GM21528 (cell line): ENCODE measurements around the gene EIPR1.

Experiments
- ATAC-seq: cut with Tn5 transposase; IDR thresholded peaks from one replicate; pipeline ENCODE4 v1.9.1; 2021; ENCODE audit warnings: mild to moderate bottlenecking, moderate library complexity; ENCODE audit not compliant: unreplicated experiment, low FRiP score

EIPR1 gene

DNA sequence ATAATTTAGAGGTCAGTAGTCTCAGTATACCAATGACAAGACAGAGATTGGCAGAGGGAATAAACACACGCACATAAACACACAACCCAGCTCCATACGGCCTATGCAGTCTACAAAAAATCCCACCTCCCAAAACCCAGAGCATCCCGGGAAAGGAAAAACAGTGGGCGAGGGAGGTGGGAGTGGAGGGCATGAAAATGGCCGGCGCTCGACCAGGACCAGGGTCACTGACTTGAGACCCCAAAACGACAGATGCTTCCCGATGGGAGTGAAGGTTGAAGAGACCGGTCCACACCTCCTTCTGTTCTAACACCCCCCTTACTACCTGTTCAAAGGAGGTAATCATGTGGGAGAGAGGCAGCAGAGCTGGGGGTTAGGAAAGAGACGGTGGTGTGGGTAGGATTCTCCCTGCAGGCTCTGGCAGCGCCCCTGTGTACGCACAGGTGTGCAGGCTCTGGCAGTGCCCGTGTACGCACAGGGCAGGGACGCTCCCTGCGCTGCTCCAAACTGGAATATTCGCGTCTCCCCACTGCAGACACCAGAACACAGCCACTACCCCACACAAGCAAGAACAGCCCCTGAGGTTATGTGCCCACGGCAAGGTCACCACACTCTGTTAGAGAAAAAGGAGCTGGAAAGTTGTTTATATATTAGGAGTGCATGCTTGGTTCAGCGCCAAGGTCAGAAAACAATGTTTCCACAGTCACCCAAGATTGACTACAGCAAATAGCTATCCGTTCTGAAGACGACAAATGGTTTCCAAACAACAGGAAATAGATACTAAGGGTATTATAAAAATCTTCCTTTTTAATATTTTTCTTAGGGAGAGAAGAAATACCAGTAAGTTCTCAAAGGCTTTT, 67.9 kb downstream of the EIPR1 start:
- ATAC-seq = no peak

DNA sequence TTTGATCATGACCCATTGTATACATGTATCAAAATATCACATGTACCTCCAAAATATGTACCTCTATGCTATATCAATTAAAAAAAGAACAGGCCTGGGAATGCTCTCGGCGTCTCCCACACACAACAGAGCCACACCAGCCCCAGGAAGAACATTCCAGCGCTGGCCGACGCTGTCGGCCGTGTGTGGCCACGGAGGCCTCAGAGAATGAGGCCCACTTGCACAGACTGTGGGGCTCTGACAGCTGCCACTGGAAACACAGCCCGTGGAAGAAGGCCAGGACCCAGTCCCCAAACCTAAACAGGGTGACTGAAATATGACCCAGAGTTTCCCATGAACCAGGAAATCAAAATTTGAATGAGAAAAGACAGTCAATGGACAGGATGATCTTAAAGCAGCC, 69.7 kb downstream of the EIPR1 start:
- ATAC-seq = no peak

DNA sequence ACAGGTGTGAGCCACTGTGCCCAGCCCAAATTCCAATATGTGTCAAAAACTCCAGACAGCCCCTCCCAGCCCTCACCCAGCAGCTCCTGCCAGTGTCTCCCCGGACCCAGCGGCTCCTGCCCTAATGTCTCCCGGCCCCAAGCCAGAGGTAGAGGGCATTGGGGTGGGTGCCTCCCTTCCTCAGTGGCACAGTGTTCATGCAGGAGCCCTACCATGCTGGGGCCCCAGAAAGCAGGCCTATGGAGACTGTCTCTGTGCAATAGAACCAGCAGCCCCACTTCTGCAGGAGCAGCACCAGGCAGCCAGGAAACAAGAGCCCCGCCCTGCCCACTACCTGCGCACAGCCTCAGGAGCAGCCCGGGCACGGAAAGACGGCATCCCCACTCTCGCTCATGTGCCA, 70.4 kb downstream of the EIPR1 start:
- no peak for ATAC-seq

DNA sequence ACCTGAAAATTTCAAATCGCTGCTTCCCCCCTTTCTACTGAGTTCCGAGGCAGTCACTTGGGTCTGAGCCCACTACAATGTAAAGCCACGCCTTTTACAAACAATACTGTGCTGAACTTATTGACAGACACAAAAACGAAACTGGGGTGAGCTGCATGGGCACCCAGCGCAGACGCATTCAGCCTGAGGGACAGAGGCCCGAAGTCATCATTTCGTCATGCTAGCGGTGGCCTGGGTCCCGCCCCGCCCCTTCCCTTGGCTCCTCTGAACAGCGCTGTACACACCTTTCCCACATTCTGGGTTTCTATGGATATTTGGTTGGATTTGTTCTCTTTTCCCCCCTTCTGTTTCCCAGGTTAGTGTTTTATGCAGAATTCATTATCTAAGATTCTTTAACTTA, 71.7 kb downstream of the EIPR1 start:
- no peak for ATAC-seq

DNA sequence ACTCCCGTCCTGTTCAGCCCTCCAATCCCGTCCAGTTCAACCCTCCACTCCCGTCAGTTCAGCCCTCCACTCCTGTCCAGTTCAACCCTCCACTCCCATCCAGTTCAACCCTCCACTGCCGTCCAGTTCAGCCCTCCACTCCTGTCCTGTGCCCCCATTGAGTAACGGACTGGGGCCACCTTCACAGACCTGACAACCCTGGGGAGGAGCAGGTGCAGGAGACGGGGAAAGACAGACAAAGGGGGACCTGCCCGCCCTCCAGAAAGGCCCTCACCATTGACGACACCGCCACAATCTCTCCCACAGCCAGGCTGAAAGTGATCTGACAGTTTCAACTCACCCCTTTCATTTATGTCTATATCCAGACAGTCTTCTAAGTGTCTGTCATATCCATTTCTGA, 72.2 kb downstream of the EIPR1 start:
- ATAC-seq = no peak

DNA sequence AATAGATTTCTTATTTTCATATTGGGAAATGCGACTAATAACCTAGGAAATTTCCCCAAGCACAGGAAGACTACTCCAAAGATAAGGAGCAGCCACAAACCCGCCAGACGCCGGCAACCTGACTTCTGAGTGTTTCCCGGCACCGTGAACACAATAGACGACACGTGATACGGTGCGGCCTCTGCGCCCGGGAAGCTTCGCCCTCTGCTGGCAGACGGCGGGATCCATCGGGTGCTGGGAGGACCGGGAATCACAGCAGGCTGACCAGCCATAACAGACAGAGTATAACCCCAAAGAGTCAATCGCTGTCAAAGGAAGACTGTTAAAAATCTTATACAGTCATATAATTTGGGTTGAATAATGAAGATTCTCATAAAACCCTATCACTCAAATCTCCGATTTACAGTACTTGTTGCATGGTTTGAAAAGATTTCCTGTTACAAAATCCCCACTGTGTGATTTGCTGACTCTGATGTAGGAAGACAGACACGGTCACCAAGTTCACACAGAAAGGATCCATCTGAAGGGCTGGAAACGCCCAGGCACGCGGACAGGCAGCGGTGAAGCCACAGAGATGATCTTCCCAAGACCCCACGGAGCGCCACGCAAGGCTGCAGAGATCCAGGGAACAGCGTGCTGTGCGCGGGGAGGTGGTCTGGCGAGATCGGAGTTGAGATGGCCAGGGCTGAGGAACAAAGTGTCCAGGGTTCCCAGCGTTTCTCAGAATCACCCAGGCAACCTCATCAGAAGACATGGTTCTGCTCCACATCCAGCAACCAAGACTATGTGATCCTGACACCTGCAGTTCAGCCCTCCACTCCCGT, 73.8 kb downstream of the EIPR1 start:
- peak; percentile 98 for ATAC-seq

DNA sequence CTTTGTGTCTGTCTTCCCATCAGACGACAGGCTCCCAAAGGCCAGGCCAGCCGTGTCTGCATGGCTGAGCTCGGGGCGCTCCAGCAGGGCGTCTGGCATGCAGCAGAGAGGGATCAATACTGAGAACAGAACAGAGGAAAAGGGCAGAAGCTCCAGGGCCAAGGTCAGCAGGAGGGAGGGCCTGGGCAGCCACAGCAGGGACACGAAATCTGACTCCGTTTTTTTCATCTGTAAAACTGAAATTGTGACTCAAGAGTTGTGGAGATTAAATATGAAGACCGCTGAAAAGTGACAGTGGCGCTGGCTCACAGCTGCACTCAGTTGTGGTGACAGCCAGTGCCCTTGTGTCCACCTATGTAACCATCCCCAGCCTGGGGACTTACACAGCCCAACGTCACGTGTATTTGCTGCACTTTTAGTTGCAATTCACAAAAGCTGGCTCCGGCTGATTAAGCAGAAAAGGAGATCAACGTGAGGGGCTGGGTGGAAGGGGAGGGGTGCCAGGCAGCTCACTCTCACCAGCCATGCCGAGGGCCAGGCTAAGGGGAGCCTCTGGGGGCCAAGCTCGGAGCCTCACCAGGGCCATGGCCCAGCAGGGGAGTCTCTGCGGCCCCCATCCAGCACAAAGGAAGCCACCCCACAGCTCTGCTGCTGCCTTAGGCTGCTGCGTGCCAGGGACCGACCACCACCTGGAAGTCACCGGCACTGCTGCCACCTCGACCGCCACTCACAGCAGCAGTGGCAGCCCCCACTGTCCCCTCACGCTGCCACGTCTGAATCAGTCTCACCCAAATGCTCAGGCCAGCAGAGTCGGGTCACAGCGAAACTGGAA, 74.7 kb downstream of the EIPR1 start:
- peak; percentile 20 for ATAC-seq

DNA sequence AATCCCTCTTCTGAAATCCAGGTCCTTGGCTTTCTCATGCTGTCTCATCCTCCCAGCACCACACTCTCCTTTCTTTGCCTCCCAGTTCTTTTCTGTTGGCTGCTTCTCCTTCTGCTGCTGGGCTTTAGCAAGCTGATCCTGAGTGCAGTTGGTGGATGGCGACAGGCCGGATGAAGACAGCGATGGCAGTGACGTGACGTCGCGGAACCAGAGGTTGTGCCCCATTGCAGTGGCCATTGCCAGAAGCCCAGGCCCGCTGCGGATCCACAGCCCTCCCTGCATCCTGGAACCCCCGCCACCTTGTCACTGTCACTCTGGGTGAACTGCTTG, 75.2 kb downstream of the EIPR1 start:
- ATAC-seq = no peak

DNA sequence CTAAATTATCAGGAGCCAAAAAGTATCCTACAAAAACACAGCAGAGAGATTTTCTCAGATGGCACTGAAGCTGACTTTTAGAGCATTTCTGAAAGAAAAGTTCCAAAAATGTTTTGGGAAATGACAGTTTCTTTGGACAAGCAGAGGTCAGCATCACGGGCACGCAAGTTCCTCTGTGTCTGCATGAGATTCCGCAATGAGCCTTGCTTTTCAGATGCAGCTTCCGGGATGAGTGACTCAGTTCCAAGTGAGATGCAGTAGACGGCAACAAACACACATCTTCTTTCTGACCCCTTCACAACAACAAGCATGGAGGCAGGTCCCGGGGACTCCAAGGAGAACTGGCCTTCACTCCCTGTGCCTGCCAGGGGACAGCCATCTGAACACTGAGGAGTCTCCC, 76.6 kb downstream of the EIPR1 start:
- no peak for ATAC-seq

DNA sequence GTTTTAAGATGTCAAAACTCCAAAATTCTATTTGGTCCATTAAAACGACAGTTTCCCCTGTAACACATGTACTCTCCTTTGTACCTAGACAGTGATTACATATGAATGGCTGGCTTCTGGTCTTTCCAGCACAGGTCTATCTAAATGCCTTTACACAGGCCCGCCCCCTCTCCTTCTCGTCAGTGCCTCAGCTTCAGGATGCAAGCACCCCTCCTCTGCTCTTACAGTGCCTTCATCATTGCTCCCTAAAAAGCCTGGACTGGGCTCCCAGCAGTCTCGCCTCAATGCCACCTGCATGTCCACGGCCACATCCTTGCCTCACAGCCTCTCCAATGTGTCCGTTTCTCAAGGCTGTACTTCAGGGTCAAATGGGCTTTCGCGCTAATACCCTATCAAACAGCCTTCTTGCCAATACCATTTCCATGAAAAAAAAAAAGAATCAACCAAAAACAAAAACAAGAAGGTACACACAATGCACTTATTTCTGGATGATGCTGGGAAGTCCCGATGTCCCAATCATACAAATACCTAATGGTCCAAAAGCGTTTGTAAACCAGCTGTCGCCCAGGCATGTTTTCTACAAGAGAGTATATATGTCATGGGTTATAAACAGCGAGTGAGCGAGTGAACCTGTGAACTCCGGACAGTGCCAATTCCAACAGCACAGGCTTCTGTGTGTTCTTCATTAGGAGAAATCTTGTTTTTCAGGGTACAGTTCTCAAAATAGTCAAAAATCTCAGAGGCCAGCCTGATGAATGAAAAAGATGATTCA, 77.2 kb downstream of the EIPR1 start:
- ATAC-seq = no peak

DNA sequence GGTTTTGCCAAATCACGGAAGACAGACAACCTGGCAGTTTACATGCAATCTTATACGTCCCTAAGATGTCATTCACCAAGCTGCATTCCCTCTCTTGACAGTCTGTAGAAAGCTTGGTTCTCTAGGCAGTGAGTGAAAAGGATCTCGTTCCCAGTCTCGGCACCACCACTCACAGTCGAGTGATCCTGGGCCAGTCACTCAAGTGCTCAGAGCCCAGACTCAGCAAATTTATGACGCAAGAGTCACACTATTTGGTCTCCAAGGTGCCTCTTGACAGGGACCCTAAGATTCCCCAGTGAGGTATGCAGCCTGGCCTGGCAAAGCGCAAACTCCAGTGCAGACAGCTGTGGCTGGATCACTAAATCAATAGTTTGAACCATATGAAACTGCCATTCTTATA, 77.9 kb downstream of the EIPR1 start:
- ATAC-seq = no peak

DNA sequence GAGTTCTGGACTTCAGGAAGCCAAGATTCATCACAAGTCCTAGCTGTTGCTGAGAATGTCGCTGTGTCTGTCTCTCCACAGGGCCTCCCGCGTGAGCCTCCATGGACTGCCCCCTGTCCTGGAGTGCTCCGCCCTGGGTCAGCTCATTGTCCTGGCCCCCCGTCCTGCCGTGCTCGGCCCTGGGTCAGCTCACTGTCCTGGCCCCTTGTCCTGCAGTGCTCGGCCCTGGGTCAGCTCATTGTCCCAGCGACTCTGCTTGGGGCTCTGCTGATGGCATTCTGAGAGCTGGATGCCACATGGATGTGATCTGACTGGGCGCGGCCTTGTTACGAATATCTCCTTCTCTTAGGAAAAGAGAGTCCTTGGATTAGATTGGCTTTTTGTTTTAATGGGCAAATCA, 78.5 kb downstream of the EIPR1 start:
- no peak for ATAC-seq

DNA sequence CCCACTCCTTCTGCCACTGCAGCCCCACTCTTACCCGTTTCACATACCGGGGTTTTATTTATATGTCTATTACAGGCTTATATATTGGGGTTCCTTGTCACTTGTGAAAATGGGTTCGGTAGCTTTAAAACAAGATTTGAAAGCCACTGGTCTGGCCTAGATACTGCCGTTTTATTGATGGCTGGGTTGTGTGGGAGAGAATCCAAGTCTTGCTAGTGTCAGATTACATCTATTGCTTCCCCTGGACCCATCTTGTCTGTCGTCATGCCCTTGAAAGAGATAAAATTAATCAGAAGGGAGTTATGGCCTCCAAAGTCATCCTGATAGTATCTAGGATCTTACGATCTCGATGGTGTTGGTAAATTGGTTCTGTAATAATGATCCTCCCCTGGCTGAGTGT, 79.4 kb downstream of the EIPR1 start:
- no peak for ATAC-seq

DNA sequence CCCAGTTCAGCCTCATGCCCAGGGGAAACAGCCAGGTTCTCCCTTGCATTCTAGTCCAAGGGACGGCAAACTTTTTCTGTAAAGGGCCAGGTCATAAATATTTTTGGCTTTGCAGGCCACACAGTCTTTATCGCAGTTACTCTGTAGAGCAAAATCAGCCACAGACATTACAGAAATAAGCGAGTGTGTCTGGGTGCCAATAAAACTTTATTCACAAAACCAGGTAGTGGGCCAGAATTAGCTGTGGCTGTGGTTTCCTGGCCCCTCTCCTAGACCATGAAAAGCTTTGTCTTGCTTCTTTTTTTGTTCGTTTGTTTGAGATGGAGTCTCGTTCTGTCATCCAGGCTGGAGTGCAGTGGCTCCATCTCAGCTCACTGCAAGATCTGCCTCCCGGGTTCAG, 80.1 kb downstream of the EIPR1 start:
- no peak for ATAC-seq

DNA sequence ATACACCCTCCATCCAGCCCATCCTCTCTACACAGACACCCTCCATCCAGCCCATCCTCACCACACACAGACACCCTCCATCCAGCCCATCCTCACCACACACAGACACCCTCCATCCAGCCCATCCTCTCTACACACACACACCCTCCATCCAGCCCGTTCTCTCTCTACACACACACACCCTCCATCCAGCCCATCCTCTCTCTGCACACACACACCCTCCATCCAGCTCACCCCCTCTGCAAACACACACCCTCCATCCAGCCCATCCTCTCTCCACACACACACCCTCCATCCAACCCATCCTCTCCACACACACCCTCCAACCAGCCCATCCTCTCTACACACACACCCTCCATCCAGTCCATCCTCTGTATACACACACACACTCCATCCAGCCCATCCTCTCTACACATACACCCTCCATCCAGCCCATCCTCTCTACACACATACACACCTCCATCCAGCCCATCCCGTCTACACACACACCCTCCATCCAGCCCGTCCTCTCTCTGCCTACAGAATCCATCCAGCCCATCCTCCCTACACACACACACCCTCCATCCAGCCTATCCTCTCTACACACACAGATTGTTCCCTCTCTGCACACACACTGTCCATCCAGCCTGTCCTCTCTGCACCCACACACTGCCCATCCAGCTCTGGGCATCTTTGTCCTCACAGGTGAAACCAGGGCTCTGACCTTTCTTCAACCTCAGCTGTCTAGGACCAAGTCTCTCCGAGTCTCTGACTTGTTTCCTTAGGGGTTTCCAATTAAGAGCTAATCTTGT, 81.2 kb downstream of the EIPR1 start:
- no peak for ATAC-seq

DNA sequence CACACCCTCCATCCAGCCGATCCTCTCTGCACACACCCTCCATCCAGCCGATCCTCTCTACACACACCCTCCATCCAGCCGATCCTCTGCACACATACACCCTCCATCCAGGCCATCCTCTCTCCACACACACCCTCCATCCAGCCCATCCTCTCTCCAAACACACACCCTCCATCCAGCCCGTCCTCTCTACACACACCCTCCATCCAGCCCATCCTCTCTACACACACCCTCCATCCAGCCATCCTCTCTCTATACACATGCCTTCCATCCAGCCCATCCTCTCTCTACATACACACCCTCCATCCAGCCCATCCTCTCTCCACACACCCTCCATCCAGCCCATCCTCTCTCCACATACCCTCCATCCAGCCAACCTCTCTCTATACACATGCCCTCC, 83.1 kb downstream of the EIPR1 start:
- ATAC-seq = no peak

DNA sequence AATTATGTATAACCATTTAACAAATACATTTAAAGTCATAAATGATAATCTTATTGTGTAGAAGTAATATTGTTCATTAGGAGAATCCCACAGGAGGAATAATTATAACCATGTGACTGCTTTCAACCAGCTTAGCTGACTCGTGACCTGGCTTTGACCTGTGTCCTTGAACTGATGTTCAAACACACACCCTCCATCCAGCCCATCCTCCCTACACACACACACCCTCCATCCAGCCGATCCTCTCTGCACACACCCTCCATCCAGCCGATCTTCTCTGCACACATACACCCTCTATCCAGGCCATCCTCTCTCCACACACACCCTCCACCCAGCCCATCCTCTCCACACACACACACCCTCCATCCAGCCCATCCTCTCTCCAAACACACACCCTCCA, 83.5 kb downstream of the EIPR1 start:
- no peak for ATAC-seq

DNA sequence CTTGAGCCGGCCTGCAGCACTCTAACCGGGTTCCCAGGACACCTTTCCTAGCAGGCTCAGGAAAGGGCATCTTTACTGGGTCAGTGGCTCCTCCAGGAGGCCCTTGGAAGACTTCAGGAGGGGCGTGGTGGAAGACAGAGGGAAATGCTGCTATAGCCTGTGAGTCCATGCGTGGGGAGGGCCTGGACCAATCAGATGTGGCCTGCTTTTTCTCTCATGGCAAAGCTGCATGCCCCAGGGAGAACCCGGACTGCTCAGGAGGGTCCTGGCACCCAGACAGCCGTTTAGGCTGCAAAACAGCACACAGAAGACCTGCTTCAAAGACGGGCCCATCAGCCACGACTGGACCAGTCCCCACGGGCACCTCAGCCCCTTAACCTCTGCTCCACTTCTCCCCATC, 84.4 kb downstream of the EIPR1 start:
- no peak for ATAC-seq

DNA sequence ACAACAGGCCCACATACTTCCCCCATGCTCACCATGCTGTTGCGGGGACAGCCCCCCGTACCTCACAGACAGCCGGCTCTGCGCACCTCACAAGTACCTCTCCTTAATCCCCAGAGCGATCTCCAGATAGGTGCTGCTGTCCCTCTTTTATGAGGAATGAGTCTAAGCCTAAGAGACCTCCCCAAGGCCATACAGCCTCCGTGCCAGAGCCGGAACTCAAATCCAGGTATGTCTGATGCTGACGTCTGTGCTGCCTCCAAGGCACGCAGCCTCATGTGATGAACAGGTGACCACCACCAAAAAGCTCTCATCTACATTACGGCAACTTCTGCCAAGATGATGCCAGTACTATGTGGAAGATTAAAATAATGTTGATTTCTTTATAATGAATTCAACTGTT, 85.2 kb downstream of the EIPR1 start:
- ATAC-seq = no peak

DNA sequence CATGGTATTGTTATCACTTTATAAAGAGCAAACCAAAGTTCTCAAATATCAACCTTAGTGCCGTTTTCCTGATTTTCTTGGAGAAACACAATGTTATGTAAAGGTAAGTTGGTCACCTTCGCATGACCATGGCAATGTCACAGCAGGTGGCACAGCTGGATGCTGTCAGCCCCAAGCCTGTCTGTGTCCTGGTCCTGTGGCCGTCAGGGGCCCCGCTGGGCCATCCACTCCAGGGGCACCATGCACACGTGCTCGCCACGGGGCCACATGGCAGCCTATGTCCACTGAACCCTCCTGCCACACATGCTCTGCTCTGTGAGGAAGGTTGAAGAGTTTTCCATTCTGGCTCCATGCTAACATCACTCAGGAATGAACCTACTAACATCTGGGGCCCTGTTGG, 85.9 kb downstream of the EIPR1 start:
- no peak for ATAC-seq
